Measurements from ENCODE around the gene ZNF440. TPM values are rescaled to one million over a fixed set of nuclear protein-coding genes. Genes with fewer than 3 reads are reported as not detected.
"Not testable (repeated sequence)": the region's sequence is repeated elsewhere in the genome, so short reads cannot be mapped to it uniquely, and the experiment has no call there.

The ZNF440 gene
- total RNA-seq, 4 donors from 2014 or later, result 28.0 to 87.2 (median 40.7) TPM

DNA sequence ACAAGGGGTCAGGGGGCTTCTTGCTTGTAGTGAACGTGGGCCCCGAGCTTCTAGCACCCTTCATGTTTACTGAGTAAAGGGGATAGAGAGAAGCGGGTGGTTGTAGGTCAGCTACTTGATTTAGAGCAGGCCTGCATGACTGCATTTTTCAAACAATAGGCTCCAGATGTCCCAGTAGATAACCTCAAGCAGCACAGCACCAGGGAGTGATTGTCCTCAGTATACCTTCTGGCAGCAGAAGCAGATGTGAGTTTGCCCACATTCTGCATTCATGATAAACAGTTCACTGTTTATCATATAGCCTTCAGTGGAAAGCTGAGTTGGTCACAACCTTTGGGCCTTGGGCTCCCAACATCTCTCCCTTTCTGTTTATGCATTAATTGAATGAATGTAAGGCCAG, 39.3 kb downstream of the ZNF440 start:
- no peak for DNase-seq
- Histone ChIP-seq H3K9me3 (no peaks in the 10 kb centered on the region), H3K36me3 (peaks cover 0 to 7% (median 0%) of the 10 kb centered on the region in 3 donors), H3K27ac (no peak overlapping the region), H3K4me3 (no peak overlapping the region), H3K27me3 (no peaks in the 10 kb centered on the region), H3K4me1 (peaks cover 0 to 5% (median 0%) of the 10 kb centered on the region in 4 donors)
- TF ChIP-seq POLR2A (IDR thresholded peaks at IDR 0.05), result no peak
- TF ChIP-seq, protein P1, sequence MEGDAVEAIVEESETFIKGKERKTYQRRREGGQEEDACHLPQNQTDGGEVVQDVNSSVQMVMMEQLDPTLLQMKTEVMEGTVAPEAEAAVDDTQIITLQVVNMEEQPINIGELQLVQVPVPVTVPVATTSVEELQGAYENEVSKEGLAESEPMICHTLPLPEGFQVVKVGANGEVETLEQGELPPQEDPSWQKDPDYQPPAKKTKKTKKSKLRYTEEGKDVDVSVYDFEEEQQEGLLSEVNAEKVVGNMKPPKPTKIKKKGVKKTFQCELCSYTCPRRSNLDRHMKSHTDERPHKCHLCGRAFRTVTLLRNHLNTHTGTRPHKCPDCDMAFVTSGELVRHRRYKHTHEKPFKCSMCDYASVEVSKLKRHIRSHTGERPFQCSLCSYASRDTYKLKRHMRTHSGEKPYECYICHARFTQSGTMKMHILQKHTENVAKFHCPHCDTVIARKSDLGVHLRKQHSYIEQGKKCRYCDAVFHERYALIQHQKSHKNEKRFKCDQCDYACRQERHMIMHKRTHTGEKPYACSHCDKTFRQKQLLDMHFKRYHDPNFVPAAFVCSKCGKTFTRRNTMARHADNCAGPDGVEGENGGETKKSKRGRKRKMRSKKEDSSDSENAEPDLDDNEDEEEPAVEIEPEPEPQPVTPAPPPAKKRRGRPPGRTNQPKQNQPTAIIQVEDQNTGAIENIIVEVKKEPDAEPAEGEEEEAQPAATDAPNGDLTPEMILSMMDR (IDR thresholded peaks at IDR 0.05), result no peak

DNA sequence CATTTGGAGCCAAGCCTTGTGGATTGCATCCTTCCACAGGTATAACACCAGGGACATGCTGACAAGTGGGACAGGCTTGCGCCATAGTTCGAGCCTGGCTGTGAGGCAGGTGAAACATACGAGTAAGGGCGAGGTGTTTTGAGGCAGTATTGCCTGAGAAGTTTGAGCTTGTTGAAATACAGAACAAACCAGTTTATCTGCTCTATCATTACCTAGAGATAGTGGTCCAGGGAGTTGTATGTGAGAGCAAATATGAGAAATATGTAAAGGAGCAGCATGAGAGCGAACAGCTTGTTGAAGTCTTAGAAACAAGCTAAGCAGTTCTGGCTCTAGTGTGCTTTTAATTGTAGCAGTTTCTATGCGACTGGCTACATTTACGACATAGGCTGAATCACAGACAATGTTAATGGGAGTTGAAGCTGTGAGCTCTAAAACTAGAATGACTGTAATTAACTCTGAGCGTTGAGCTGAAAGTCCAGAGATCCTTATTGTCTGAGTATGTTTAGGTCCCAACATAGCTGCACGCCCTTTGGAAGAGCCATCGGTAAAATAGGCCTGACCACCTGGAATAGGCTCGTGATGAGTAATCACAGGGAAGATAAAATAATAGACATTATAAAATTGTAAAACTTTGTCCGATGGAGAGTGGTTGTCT, 42.6 kb downstream of the ZNF440 start:
- peaks cover 0 to 12% (median 0%) of the 10 kb centered on the region in 3 donors for H3K36me3 ChIP-seq
- H3K9me3 ChIP-seq, result peaks cover 0 to 5% (median 2%) of the 10 kb centered on the region in 4 donors
- no peak for TF ChIP-seq POLR2A (IDR thresholded peaks at IDR 0.05)
- TF ChIP-seq, protein P1 (IDR thresholded peaks at IDR 0.05), result no peak
- H3K27me3 ChIP-seq, result no peaks in the 10 kb centered on the region
- peak in 1 of 3 donors; percentile 49 for DNase-seq
- H3K4me1 ChIP-seq, result peaks cover 0 to 4% (median 0%) of the 10 kb centered on the region in 4 donors
- H3K4me3 ChIP-seq, result peak overlapping the region in 1 of 4 donors; percentile 7
- peak overlapping the region in 2 of 4 donors; percentile 56 to 71 for H3K27ac ChIP-seq

DNA sequence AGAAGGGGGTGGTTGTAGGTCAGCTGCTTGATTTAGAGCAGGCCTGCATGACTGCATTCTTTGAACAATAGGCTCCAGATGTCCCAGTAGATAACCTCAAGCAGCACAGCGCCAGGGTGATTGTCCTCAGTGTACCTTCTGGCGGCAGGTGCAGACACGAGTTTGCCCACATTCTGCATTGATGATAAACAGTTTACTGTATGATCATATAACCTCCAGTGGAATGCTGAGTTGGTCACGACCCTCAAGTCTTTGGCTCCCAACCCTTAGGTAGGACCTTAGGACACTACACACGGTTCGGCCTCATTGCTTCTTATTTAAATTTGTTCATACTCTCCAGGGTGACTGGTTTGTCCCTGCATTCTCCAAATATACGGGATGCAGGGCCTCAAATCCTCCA, 46.6 kb downstream of the ZNF440 start:
- Histone ChIP-seq H3K36me3 (peaks cover 0 to 6% (median 0%) of the 10 kb centered on the region in 3 donors), H3K27me3 (no peaks in the 10 kb centered on the region), H3K27ac (no peak overlapping the region), H3K4me1 (peaks cover 0 to 3% (median 0%) of the 10 kb centered on the region in 4 donors), H3K9me3 (peaks cover 0 to 20% (median 5%) of the 10 kb centered on the region in 4 donors), H3K4me3 (no peak overlapping the region)
- no peak for DNase-seq
- TF ChIP-seq POLR2A (IDR thresholded peaks at IDR 0.05), result no peak
- TF ChIP-seq, protein P1 (IDR thresholded peaks at IDR 0.05), result no peak

DNA sequence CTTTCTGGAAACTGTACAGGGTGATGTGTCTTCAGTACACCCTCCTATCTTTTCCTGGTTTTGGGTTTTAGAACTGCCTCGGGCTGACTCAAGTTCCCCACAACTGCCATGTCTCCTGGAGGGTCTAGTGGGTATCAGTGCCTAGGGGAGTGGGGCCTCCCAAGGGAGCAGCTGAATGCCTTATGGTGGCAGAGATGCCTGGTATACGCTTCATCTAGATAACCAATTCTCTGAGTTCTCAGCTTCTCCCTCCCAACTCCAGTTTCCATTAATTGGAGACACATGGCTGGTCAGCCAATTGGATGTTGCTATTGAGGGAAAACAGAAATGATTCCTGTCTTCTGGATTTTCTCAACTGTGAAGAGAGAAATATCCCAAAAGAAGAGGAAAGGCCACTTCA, 47.2 kb downstream of the ZNF440 start:
- Histone ChIP-seq H3K4me3 (no peak overlapping the region), H3K27me3 (no peaks in the 10 kb centered on the region), H3K9me3 (peaks cover 0 to 26% (median 7%) of the 10 kb centered on the region in 4 donors), H3K4me1 (no peaks in the 10 kb centered on the region), H3K36me3 (peaks cover 0 to 10% (median 0%) of the 10 kb centered on the region in 3 donors), H3K27ac (no peak overlapping the region)
- TF ChIP-seq, protein P1 (IDR thresholded peaks at IDR 0.05), result no peak
- TF ChIP-seq POLR2A (IDR thresholded peaks at IDR 0.05), result no peak
- no peak for DNase-seq

DNA sequence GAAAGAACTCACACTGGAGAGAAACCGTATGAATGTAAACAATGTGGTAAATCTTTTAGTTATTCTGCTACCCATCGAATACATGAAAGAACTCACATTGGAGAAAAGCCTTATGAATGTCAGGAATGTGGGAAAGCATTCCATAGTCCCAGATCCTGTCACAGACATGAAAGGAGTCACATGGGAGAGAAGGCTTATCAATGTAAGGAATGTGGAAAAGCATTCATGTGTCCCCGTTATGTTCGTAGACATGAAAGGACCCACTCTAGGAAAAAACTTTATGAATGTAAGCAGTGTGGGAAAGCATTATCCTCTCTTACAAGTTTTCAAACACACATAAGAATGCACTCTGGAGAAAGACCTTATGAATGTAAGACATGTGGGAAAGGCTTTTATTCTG, 53.7 kb downstream of the ZNF440 start:
- peaks cover 0 to 61% (median 23%) of the 10 kb centered on the region in 4 donors for H3K9me3 ChIP-seq
- DNase-seq, result not testable (repeated sequence)

DNA sequence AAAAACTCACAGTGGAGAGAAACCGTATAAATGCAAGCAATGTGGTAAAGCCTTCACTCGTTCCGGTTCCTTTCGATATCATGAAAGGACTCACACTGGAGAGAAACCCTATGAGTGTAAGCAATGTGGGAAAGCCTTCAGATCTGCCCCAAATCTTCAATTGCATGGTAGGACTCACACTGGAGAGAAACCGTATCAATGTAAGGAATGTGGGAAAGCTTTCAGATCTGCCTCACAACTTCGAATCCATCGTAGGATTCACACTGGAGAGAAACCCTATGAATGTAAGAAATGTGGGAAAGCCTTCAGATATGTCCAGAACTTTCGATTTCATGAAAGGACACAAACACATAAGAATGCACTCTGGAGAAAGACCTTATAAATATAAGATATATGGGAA, 54.1 kb downstream of the ZNF440 start:
- TF ChIP-seq, protein P1 (IDR thresholded peaks at IDR 0.05), result no peak
- no peak for TF ChIP-seq POLR2A (IDR thresholded peaks at IDR 0.05)
- no peak for DNase-seq
- H3K36me3 ChIP-seq, result peaks cover 0 to 35% (median 2%) of the 10 kb centered on the region in 3 donors
- peaks cover 0 to 61% (median 23%) of the 10 kb centered on the region in 4 donors for H3K9me3 ChIP-seq
- H3K4me3 ChIP-seq, result no peak overlapping the region
- H3K4me1 ChIP-seq, result no peaks in the 10 kb centered on the region
- H3K27ac ChIP-seq, result no peak overlapping the region
- no peaks in the 10 kb centered on the region for H3K27me3 ChIP-seq

More for the DNA sequence above, 53.7 kb downstream of the ZNF440 start:
- not testable (repeated sequence) for H3K27ac ChIP-seq, H3K4me3 ChIP-seq, H3K27me3 ChIP-seq, H3K4me1 ChIP-seq
- H3K36me3 ChIP-seq, result peaks cover 0 to 35% (median 2%) of the 10 kb centered on the region in 3 donors
